Measurements from ENCODE around the gene P4HA3.

GRCh38 chr11:74282421-74282820 lies 29.0 kb downstream of the P4HA3 start:
- TF ChIP-seq CTCF (IDR thresholded peaks at IDR 0.05; ENCODE audit: low read depth, low read length, poor library complexity, severe bottlenecking) (no peak), EZH2phosphoT487 (IDR thresholded peaks at IDR 0.05; ENCODE audit: borderline replicate concordance, low read length) (no peak)

Data from DOHH2 (cell line).